GM12873 (cell line): ENCODE measurements around the gene UBE2D1.

Experiments
- TF ChIP-seq, protein P1 (sequence below): IDR thresholded peaks from 2 replicates; pipeline ENCODE4 v1.5.1; 2012; ENCODE audit warnings: low read depth, mild to moderate bottlenecking, moderate library complexity, low read length, control low read depth; ENCODE audit not compliant: insufficient read depth; ENCODE audit errors: missing control alignments

Gene UBE2D1

DNA sequence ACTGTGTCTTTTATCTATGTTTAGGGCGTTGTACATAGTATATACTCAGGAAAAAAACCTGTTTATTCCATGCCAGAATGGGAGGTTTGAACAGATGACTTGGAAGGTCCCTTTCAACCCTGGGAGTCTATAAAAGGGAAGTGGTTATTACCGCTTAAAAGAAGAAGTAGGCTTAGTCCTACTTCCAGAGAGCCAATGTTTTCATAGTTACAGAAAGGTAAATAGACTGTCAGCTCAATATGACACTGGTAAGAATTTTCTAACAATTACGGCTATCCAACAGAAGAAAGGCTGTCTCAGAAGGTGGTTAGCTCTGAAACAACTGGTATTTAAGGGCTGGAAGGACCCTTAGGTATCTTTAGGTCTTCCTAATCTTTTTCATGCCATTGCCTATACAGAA is 49.3 kb downstream of the UBE2D1 start:
- TF ChIP-seq, protein P1, sequence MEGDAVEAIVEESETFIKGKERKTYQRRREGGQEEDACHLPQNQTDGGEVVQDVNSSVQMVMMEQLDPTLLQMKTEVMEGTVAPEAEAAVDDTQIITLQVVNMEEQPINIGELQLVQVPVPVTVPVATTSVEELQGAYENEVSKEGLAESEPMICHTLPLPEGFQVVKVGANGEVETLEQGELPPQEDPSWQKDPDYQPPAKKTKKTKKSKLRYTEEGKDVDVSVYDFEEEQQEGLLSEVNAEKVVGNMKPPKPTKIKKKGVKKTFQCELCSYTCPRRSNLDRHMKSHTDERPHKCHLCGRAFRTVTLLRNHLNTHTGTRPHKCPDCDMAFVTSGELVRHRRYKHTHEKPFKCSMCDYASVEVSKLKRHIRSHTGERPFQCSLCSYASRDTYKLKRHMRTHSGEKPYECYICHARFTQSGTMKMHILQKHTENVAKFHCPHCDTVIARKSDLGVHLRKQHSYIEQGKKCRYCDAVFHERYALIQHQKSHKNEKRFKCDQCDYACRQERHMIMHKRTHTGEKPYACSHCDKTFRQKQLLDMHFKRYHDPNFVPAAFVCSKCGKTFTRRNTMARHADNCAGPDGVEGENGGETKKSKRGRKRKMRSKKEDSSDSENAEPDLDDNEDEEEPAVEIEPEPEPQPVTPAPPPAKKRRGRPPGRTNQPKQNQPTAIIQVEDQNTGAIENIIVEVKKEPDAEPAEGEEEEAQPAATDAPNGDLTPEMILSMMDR: no peak

DNA sequence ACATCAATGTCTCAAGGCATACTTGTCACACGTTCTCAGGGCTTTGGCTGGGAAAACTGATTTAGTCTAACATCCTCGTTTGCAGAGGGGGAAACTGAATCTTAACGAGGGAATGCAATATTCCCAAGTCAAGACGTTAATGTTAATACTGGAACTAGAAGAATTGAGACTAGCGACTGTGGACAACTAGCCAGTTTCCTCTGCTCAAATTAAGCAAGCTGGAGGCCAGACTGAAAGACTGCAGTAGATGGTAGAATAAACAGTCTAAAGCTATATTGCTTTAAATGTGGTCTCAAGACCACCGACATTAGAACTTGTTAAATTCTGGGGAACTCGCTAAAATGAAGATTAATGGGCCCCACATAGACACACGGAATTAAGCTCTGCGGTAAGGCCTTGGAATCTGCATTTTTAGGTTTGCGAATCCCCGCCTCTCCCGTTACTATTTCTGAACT is 49.8 kb downstream of the UBE2D1 start:
- TF ChIP-seq, protein P1: no peak

DNA sequence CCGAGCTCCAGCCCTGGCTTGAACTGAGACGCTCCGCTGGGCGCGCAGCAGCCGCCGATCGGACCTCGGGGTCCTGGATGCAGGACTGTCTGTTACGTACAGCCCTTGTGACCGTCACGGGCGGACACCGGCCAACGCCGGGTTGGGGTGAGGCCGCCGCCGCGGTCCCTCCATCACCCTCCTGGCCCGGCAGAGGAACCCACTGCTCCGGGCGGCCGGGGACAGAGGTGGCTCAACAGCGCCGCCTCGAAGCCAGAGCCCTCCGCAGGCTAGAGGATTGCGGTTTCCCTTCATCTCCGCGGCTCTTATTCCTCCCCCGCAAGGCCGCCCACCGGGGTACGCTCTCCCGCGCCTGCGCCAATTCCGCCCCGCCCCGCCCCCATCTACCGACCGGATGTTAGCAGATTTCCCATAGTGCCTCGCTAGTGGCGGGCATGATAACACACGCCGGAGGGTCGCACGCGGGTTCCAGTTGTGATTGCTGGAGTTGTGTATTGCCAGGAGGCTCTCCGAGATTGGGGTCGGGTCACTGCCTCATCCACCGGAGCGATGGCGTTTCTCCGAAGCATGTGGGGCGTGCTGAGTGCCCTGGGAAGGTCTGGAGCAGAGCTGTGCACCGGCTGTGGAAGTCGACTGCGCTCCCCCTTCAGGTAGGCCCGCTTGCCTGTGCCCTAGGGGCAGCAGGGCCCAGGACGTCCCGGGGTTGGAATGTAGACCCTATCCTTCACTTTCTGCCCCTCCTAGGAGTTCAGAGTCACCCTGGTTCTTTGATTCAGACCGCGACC is 50.4 kb downstream of the UBE2D1 start, which contains the start of gene TFAM:
TSS of gene TFAM (plus strand) at position 412 of the 785 bp plus-strand sequence. CDS start at position 550, 138 bp downstream.
- TF ChIP-seq, protein P1: peak; percentile 65

DNA sequence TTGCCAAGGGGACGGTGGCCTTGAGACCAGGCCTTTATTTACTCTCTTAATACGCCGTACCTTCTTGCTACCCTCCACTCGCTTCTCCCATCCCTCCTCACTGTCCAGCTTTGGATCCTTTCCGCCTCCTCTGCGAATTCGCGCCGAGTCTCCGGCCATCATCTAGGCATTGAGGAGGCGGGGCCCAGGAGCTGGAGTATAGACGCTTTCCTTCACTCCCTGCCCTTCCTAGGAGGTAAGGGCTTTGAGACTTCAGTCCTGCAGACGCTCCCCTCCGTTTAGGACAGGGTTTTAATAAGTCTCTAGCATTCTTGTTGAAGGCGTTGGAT is 50.9 kb downstream of the UBE2D1 start:
- TF ChIP-seq, protein P1: no peak

DNA sequence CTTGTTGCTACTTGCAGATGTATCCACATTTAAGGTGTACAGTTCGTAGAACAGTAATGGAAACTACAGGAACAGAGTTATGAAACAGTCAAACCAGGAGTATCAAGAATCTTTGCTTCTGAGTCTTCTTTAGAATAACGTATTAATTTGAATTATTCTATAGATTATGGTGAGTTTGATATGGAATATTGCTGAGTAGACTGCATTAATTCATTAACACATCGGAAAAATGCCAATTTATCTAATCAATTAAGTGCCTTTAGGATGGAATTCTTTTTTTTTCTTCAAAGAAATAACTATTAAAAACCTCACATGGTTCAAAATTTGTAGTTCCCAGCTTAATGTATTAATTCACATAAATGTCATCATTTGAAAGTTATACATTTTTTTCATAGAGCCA is 54.2 kb downstream of the UBE2D1 start:
- TF ChIP-seq, protein P1: no peak

DNA sequence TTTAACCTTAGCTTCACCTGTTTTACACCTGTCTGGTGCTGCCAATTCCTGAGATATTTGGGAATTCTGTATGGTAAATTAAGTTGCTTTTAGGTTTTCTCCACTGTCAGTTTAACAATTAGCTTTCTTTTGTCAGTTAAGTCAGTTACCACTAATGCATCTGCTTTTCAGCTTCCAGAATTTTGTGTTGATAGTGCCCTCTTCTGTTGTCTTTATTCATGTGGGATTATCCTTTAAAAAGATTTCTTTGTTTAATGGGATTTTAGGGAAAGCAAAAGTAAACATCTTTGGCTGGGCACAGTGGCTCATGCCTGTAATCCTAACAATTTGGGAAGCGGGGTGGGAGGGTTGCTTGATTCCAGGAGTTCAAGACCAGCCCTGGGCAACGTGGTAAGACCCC is 58.5 kb downstream of the UBE2D1 start:
- TF ChIP-seq, protein P1: no peak

DNA sequence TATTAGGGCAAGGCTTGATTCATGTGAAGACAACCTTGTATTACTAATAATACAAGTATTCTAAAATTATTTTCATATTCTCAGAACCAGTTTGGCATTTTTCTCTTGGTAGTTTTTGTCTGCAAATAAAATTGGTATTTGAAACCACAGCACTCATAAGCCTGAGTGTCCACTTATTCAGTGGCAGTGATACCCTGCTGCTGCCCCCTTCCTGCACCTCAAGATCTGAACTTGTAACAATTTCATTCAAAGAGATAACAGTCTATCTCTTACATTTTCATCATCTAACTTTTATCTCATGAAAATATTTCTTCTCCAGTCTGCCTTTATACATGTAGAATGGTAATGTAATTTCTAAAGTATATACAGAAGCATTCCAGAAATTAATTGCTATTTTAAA is 59.7 kb downstream of the UBE2D1 start:
- TF ChIP-seq, protein P1: no peak
